Uterine smooth muscle cell (primary cell): ENCODE results near the gene ADAT2. TPM values are rescaled to one million over a fixed set of nuclear protein-coding genes. Genes with fewer than 3 reads are reported as not detected.

Experiments
- total RNA-seq: library from RNA; depleted of rRNA; stranded (reverse); fragments of >200 nt; gene quantifications from 2 replicates; pipeline ENCODE4 v1.2.3, GENCODE V29; 2014

The ADAT2 gene
- 3.0 and 6.1 TPM in 2 replicates for total RNA-seq

DNA sequence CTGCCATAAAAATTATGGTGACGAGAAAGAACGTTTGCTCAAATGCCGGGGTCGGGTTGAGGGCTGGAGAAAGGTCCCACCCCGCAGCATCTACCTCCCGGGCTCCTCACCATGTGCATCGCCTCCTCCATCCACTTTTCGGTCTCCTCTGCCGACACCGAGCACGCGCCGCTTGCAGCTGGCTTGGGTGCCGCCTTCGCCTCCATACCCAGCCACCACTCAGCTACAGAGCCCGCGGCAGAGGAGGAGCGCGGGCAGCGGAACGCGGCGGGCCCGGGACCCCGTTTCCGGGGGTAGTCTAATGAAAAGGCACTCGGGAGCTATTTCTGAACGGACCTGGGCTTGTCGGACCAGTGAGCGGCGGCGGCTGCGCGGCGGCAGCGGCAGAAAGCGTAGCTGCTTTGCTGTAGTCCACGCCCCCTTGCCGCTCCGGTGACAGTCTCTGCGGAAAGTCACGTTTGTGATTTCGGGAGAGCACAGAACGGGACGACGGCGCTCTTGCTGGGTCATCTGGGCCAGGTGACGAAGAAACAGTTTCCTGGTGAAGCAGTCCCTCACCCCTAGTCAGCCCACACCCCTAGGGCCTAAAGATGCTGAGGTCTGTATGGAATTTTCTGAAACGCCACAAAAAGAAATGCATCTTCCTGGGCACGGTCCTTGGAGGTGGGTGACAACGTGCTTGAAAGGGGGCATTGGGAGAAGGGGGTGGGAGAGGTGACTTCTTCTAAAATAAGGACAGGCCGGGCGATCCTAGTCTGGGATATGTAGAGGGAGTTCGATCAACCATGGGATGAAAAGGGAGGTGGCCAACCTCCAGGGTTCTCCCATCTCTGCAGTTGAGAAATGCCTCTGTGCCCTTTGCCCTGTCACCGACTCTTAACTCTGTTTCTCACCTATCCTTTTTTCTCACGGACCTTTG is at the start of gene ADAT2, which contains the start of gene PEX3:
ADAT2 (minus strand) TSS at position 243 of the 919 bp plus-strand sequence; CDS start at position 206, 37 bp downstream.
PEX3 (plus strand) TSS at position 353 of the 919 bp plus-strand sequence; CDS start at position 591, 238 bp downstream.

Other genes starting within 250 kb of the ADAT2 start
- 17.9 and 19.4 TPM in 2 replicates for gene PEX3, start 110 bp upstream of the ADAT2 start, total RNA-seq
- gene FUCA2, start 61.0 kb upstream of the ADAT2 start, total RNA-seq: 44.1 and 67.4 TPM in 2 replicates
- 27.7 and 46.7 TPM in 2 replicates for gene PHACTR2, start 227.3 kb upstream of the ADAT2 start, total RNA-seq